ENCODE measurements around the gene ISL2.

DNA sequence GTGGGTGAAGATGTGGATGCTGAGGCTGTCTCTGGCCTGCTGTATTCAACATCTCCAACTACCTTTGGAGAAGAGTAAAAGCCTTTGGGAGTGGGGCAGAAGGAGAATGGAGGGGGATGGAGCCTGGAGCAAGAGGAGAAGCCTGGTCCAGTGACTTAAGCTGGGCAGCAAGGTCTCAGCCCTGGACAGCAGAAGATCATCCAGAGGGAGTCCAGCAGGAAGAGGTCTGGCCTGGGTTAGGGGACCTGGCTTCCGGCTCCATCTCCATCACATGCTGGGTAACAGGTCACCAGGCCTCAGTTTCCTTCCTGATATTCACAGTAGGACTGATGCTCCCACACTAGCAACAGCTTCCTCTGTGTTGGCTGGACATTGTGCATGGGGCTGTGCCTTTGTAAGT lies 3.8 kb upstream of the ISL2 start:
- TF ChIP-seq, protein P1, sequence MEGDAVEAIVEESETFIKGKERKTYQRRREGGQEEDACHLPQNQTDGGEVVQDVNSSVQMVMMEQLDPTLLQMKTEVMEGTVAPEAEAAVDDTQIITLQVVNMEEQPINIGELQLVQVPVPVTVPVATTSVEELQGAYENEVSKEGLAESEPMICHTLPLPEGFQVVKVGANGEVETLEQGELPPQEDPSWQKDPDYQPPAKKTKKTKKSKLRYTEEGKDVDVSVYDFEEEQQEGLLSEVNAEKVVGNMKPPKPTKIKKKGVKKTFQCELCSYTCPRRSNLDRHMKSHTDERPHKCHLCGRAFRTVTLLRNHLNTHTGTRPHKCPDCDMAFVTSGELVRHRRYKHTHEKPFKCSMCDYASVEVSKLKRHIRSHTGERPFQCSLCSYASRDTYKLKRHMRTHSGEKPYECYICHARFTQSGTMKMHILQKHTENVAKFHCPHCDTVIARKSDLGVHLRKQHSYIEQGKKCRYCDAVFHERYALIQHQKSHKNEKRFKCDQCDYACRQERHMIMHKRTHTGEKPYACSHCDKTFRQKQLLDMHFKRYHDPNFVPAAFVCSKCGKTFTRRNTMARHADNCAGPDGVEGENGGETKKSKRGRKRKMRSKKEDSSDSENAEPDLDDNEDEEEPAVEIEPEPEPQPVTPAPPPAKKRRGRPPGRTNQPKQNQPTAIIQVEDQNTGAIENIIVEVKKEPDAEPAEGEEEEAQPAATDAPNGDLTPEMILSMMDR (conservative IDR thresholded peaks at IDR 0.05; ENCODE audit: low read length), result no peak
- no peak for TF ChIP-seq EZH2phosphoT487 (IDR thresholded peaks at IDR 0.05; ENCODE audit: borderline replicate concordance, low read depth, low read length)

Data from OCI-LY7 (cell line).